K562 (cell line): ENCODE data around the gene HOXB4.

ENCODE experiments used
- HNRNPLL ChIP-seq: fragments of 200-400 bp; formaldehyde crosslinking; IDR thresholded peaks from 2 replicates; pipeline ENCODE4 v1.6.1; 2017; ENCODE audit warnings: low read length, low read depth, mild to moderate bottlenecking; ENCODE audit not compliant: poor library complexity, severe bottlenecking
- MAFK ChIP-seq: IDR thresholded peaks from 2 replicates; pipeline ENCODE4 v1.6.1; 2011; ENCODE audit warnings: low read length, improper control_type of control experiment
- MED1 ChIP-seq: sonication (generic); formaldehyde crosslinking; IDR thresholded peaks from 2 replicates; pipeline ENCODE4 v1.8.1; 2023; ENCODE audit warnings: missing genetic modification reagents, borderline replicate concordance
- MXI1 ChIP-seq: IDR thresholded peaks from 2 replicates; pipeline ENCODE4 v1.6.1; 2011; ENCODE audit warnings: low read depth, mild to moderate bottlenecking, improper control_type of control experiment, low read length
- RAD51 ChIP-seq: fragments of 450-650 bp; IDR thresholded peaks from 2 replicates; pipeline ENCODE4 v1.7.1; 2016; ENCODE audit warnings: low read depth, mild to moderate bottlenecking, borderline replicate concordance
- ZFP36 ChIP-seq: fragments of 150-350 bp; IDR thresholded peaks from 2 replicates; pipeline ENCODE4 v1.6.1; 2018; ENCODE audit warnings: low read length, low read depth; ENCODE audit not compliant: partially characterized antibody
- TF ChIP-seq, protein P1 (sequence below): fragments of 250-450 bp; sonication (Bioruptor Pico); IDR thresholded peaks from 2 replicates; pipeline ENCODE4 v1.5.0; 2021; ENCODE audit warnings: mild to moderate bottlenecking, moderate library complexity
- TF ChIP-seq, protein P2 (sequence below), 3 experiments: IDR thresholded peaks in 2 of 3; conservative IDR thresholded peaks in 1 of 3; 2 replicates each; pipeline ENCODE4 v1.5.1; 2011 to 2012; ENCODE audit warnings: low read length in 3 of 3, mild to moderate bottlenecking in 3 of 3, control low read depth in 2 of 3, improper control_type of control experiment in 1 of 3, inconsistent platforms in 1 of 3, low read depth in 1 of 3, mixed read lengths in 1 of 3, moderate library complexity in 1 of 3; ENCODE audit not compliant: insufficient read depth in 2 of 3
- TF ChIP-seq, protein P3 (sequence below), 2 experiments: fragments of 450-650 bp; formaldehyde crosslinking in 1 of 2; IDR thresholded peaks; 2 replicates each; pipeline versions ENCODE4 v1.4.0 to v1.6.1; 2014 to 2020; ENCODE audit warnings: mild to moderate bottlenecking in 2 of 2, borderline replicate concordance in 1 of 2, low read depth in 1 of 2
- TF ChIP-seq, protein P4 (sequence below), 2 experiments: fragments of 450-650 bp in 1 of 2; sonication (generic) in 1 of 2; formaldehyde crosslinking in 1 of 2; IDR thresholded peaks in 1 of 2; conservative IDR thresholded peaks in 1 of 2; 2 replicates each; pipeline versions ENCODE4 v1.6.1 to v1.8.1; 2016 to 2023; ENCODE audit warnings: mild to moderate bottlenecking in 2 of 2, moderate library complexity in 2 of 2, inconsistent platforms in 1 of 2, missing genetic modification reagents in 1 of 2

DNA sequence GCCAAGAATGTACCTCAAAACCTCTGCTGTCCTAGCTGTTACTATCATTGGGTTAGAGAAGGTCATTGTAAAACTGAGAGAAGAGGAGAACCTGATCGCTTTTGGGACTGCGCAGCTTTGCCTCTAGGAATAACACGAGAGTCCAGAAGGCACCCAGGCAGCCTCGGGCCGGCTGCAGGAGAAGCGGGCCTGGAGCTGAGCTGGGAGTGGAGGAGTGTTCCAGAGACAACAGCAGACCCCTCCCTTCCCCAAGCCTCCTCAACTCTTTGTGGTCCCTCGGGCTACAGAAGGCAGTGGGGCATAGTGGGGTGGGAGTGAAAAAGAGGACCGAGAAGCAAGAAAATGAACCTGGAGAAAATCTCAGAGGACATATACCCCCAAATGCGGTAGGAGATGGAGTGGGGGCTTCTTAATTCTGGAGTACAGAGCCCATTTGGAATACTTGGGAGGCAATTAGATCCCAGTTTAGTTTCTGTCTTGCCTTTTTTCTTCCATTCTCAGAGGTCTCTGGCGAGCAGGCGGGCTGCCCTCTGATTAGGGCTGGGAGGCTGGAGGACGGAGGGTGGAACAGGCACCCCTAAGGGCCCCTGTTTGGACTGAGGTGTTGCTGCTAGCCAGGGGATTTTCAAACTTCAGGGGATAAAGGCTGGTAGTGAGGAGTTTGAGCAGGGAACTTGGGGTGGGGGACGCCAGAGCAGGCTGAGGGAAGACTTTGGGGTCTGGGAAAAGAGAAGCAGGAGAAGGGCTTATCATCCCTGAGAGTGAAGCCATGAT, 19.9 kb downstream of the HOXB4 start:
- no peak for TF ChIP-seq RAD51
- TF ChIP-seq MXI1, result no peak
- no peak for TF ChIP-seq HNRNPLL
- TF ChIP-seq, protein P1, sequence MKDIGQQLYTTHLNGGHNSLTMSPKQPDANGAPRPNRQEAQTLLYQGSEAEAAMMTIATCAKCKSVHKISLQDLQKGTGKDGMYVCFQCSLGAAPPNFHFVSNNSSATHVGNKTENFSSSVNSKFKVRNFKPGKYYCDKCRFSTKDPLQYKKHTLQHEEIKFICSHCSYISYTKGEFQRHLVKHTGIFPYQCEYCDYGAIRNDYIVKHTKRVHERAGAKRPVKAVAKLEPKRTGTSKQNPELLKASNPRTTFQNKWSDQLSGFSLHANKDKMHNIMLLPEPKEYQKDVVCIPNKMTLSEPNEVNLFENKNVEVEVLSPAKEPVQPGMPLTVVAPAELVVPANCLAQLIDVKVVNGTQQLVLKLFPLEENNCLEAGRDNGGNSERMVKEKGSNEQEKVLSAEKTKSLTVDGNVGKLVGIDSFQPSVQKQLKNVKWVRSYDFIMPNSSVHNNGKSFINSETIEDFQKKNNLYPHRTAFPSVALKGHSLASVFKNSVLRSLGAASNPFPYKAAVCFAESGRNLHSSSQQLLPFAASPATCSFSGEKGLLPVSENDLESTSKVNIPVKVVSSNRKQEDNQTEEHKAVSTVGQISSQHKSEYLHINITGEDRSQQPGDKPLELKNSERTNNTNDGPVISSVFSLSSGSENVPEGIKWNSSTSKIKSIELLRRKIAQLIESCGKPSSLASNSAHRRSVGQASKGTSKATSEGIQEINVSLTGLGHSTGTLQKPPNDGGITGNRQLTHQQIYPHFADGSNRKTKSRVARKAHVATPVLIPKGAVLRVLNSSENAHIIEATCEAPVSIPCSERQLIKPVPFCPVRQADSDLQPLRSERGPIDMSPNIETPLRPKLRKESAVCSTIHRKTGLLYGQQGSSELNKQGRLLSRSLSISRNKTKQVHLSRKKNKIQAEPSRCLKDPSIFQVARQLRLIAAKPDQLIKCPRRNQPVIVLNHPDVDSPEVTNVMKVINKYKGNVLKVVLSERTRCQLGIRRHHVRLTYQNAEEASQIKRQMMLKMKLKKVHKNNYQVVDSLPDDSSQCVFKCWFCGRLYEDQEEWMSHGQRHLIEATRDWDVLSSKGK (CRISPR knock-in tag), result no peak
- no peak for TF ChIP-seq MED1 (CRISPR knock-in tag)
- TF ChIP-seq, protein P2, sequence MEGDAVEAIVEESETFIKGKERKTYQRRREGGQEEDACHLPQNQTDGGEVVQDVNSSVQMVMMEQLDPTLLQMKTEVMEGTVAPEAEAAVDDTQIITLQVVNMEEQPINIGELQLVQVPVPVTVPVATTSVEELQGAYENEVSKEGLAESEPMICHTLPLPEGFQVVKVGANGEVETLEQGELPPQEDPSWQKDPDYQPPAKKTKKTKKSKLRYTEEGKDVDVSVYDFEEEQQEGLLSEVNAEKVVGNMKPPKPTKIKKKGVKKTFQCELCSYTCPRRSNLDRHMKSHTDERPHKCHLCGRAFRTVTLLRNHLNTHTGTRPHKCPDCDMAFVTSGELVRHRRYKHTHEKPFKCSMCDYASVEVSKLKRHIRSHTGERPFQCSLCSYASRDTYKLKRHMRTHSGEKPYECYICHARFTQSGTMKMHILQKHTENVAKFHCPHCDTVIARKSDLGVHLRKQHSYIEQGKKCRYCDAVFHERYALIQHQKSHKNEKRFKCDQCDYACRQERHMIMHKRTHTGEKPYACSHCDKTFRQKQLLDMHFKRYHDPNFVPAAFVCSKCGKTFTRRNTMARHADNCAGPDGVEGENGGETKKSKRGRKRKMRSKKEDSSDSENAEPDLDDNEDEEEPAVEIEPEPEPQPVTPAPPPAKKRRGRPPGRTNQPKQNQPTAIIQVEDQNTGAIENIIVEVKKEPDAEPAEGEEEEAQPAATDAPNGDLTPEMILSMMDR (IDR thresholded peaks at IDR 0.05 in 2 of 3, conservative IDR thresholded peaks at IDR 0.05 in 1 of 3; ENCODE audit: insufficient read depth in 2 of 3, low read depth in 1 of 3, low read length in 3 of 3), result no peak
- TF ChIP-seq, protein P3, sequence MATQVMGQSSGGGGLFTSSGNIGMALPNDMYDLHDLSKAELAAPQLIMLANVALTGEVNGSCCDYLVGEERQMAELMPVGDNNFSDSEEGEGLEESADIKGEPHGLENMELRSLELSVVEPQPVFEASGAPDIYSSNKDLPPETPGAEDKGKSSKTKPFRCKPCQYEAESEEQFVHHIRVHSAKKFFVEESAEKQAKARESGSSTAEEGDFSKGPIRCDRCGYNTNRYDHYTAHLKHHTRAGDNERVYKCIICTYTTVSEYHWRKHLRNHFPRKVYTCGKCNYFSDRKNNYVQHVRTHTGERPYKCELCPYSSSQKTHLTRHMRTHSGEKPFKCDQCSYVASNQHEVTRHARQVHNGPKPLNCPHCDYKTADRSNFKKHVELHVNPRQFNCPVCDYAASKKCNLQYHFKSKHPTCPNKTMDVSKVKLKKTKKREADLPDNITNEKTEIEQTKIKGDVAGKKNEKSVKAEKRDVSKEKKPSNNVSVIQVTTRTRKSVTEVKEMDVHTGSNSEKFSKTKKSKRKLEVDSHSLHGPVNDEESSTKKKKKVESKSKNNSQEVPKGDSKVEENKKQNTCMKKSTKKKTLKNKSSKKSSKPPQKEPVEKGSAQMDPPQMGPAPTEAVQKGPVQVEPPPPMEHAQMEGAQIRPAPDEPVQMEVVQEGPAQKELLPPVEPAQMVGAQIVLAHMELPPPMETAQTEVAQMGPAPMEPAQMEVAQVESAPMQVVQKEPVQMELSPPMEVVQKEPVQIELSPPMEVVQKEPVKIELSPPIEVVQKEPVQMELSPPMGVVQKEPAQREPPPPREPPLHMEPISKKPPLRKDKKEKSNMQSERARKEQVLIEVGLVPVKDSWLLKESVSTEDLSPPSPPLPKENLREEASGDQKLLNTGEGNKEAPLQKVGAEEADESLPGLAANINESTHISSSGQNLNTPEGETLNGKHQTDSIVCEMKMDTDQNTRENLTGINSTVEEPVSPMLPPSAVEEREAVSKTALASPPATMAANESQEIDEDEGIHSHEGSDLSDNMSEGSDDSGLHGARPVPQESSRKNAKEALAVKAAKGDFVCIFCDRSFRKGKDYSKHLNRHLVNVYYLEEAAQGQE (IDR thresholded peaks at IDR 0.05; ENCODE audit: borderline replicate concordance), result no peak
- TF ChIP-seq, protein P3 (CRISPR knock-in tag; IDR thresholded peaks at IDR 0.05; ENCODE audit: low read depth), result no peak
- TF ChIP-seq ZFP36, result no peak
- TF ChIP-seq, protein P4, sequence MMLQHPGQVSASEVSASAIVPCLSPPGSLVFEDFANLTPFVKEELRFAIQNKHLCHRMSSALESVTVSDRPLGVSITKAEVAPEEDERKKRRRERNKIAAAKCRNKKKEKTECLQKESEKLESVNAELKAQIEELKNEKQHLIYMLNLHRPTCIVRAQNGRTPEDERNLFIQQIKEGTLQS (IDR thresholded peaks at IDR 0.05), result no peak
- TF ChIP-seq, protein P4 (CRISPR knock-in tag; conservative IDR thresholded peaks at IDR 0.05), result no peak
- no peak for TF ChIP-seq MAFK
